A549 (cell line): ENCODE measurements around the gene MYEF2. TPM values are rescaled to one million over a fixed set of nuclear protein-coding genes. Genes with fewer than 3 reads are reported as not detected.

ENCODE experiments used
- ATAC-seq, 2 experiments: fragments of 200-7000 bp in 1 of 2; fragments of >200 bp in 1 of 2; cut with Nextera tagmentation in 1 of 2; cut with Tn5 transposase in 1 of 2; 3 replicates each; pipeline versions ENCODE4 v1.8.0 to v1.9.1; 2018 to 2020; ENCODE audit warnings: mild to moderate bottlenecking in 1 of 2, moderate library complexity in 1 of 2
- CTCF ChIA-PET: fragments of 300-600 bp; sonication (Branson Sonifier 250); formaldehyde crosslinking; extraction: SDS; loops from one replicate; lab custom pipeline; 2021; ENCODE audit warnings: antibody characterized with exemption, inconsistent platforms; lab: Yijun Ruan, JAX
- POLR2A ChIA-PET: fragments of 350-600 bp; formaldehyde crosslinking; extraction: SDS; loops from one replicate; lab custom pipeline; 2021; ENCODE audit warnings: antibody characterized with exemption, inconsistent platforms; lab: Yijun Ruan, JAX
- DNase-seq, 2 experiments: peaks; one replicate each; pipeline versions ENCODE4 v3.0.0 to v3.0.0-alpha.2; 2011 to 2016; ENCODE audit warnings: low read depth in 1 of 2, low spot score in 1 of 2
- FAIRE-seq: peaks from 2 replicates; lab custom pipeline; 2011; peaks lifted over from hg19 to GRCh38; lab: Jason Lieb, UNC
- H3K27ac ChIP-seq, 2 experiments: fragments of >200 bp; sonication (Bioruptor Twin); formaldehyde crosslinking; 3 replicates each; pipeline ENCODE4 v1.5.1; 2016 to 2017
- H3K4me1 ChIP-seq: fragments of >200 bp; sonication (Bioruptor Twin); formaldehyde crosslinking; 3 replicates; pipeline ENCODE4 v1.6.1; 2016
- H3K4me2 ChIP-seq: fragments of >200 bp; sonication (Bioruptor Twin); formaldehyde crosslinking; 3 replicates; pipeline ENCODE4 v1.6.1; 2016
- H3K4me3 ChIP-seq: fragments of >200 bp; sonication (Bioruptor Twin); formaldehyde crosslinking; 3 replicates; pipeline ENCODE4 v1.5.1; 2016
- H3K9me3 ChIP-seq: fragments of >200 bp; sonication (Bioruptor Twin); formaldehyde crosslinking; 3 replicates; pipeline ENCODE4 v1.6.1; 2016
- BHLHE40 ChIP-seq: IDR thresholded peaks from 2 replicates; pipeline ENCODE4 v1.6.1; 2012; ENCODE audit warnings: low read depth, low read length, inconsistent platforms
- CBX8 ChIP-seq: fragments of 200-600 bp; sonication (generic); IDR thresholded peaks from 2 replicates; pipeline ENCODE4 v1.6.1; 2016
- CEBPB ChIP-seq, 2 experiments: fragments of >200 bp in 1 of 2; sonication (Bioruptor Twin) in 1 of 2; formaldehyde crosslinking in 1 of 2; IDR thresholded peaks; 2 replicates each; pipeline ENCODE4 v1.6.1; 2012 to 2016
- CHD4 ChIP-seq: fragments of 200-600 bp; sonication (generic); IDR thresholded peaks from 2 replicates; pipeline ENCODE4 v1.6.1; 2016; ENCODE audit warnings: antibody characterized with exemption, mild to moderate bottlenecking, borderline replicate concordance
- FOSB ChIP-seq: fragments of 250-450 bp; sonication (Bioruptor Pico); IDR thresholded peaks from 2 replicates; pipeline ENCODE4 v1.5.0; 2020; ENCODE audit warnings: mild to moderate bottlenecking, moderate library complexity
- HOXA7 ChIP-seq: fragments of 250-450 bp; sonication (Bioruptor Pico); IDR thresholded peaks from 2 replicates; pipeline ENCODE4 v1.5.0; 2020; ENCODE audit warnings: mild to moderate bottlenecking, moderate library complexity
- HOXB13 ChIP-seq: fragments of 250-450 bp; sonication (Bioruptor Pico); IDR thresholded peaks from 2 replicates; pipeline ENCODE4 v1.5.0; 2020; ENCODE audit warnings: low read depth, mild to moderate bottlenecking, moderate library complexity
- HOXB5 ChIP-seq: fragments of 250-450 bp; sonication (Bioruptor Pico); IDR thresholded peaks from 2 replicates; pipeline ENCODE4 v1.5.0; 2020; ENCODE audit warnings: mild to moderate bottlenecking, moderate library complexity
- JUNB ChIP-seq: fragments of >200 bp; sonication (Bioruptor Twin); formaldehyde crosslinking; IDR thresholded peaks from 2 replicates; pipeline ENCODE4 v1.6.1; 2016
- MAFK ChIP-seq: fragments of 450-650 bp; IDR thresholded peaks from 2 replicates; pipeline ENCODE4 v1.6.1; 2014; ENCODE audit not compliant: partially characterized antibody
- MYC ChIP-seq: IDR thresholded peaks from 2 replicates; pipeline ENCODE4 v1.6.1; 2012; ENCODE audit warnings: mild to moderate bottlenecking, inconsistent platforms, low read length, improper control_type of control experiment, borderline replicate concordance
- NFE2L2 ChIP-seq: fragments of 150-350 bp; conservative IDR thresholded peaks from 2 replicates; pipeline ENCODE4 v1.6.1; 2014; ENCODE audit warnings: low read length
- NR3C1 ChIP-seq: fragments of >200 bp; sonication (Bioruptor Twin); formaldehyde crosslinking; IDR thresholded peaks from 3 replicates; pipeline ENCODE4 v1.6.1; 2017
- RAD21 ChIP-seq, 2 experiments: fragments of >200 bp in 1 of 2; sonication (Bioruptor Twin) in 1 of 2; formaldehyde crosslinking in 1 of 2; IDR thresholded peaks in 1 of 2; conservative IDR thresholded peaks in 1 of 2; 2 replicates in 1 of 2; 3 replicates in 1 of 2; pipeline ENCODE4 v1.6.1; 2012 to 2018; ENCODE audit warnings: inconsistent platforms in 1 of 2
- RARB ChIP-seq: fragments of 250-450 bp; sonication (Bioruptor Pico); IDR thresholded peaks from 2 replicates; pipeline ENCODE4 v1.8.0; 2021; ENCODE audit warnings: mild to moderate bottlenecking, moderate library complexity
- RCOR1 ChIP-seq: fragments of 150-350 bp; IDR thresholded peaks from 2 replicates; pipeline ENCODE4 v1.6.1; 2014; ENCODE audit warnings: antibody characterized with exemption, low read length, low read depth
- SMC3 ChIP-seq: fragments of >200 bp; sonication (Bioruptor Twin); formaldehyde crosslinking; IDR thresholded peaks from 3 replicates; pipeline ENCODE4 v1.6.1; 2018; ENCODE audit warnings: inconsistent platforms
- SREBF2 ChIP-seq: fragments of 450-650 bp; IDR thresholded peaks from 2 replicates; pipeline ENCODE4 v1.6.1; 2014; ENCODE audit warnings: mild to moderate bottlenecking, moderate library complexity
- TFCP2L1 ChIP-seq: fragments of 250-450 bp; sonication (Bioruptor Pico); IDR thresholded peaks from 2 replicates; pipeline ENCODE4 v1.5.0; 2021; ENCODE audit warnings: mild to moderate bottlenecking
- WGBS: methylation state at CpG from one replicate; pipeline ENCODE4 v1.1.6; 2017; ENCODE audit errors: missing lambda C conversion rate; 5-methylcytosine and 5-hydroxymethylcytosine counted together
- polyA plus RNA-seq, 4 experiments: library from polyadenylated mRNA; depleted of rRNA in 3 of 4; stranded (reverse); fragments of >200 nt; fragmentation: RNase III in 1 of 4; extraction: RNeasy Plus Mini Kit Qiagen cat#74134 plus additional on column Dnase treatment in 1 of 4; gene quantifications; 2 replicates in 3 of 4; 3 replicates in 1 of 4; pipeline ENCODE4 v1.2.3, GENCODE V29; 2011 to 2017
- TF ChIP-seq, protein P1 (sequence below): fragments of 200-600 bp; sonication (generic); IDR thresholded peaks from 2 replicates; pipeline ENCODE4 v1.6.1; 2016; ENCODE audit warnings: antibody characterized with exemption, mild to moderate bottlenecking, moderate library complexity
- TF ChIP-seq, protein P2 (sequence below): fragments of >200 bp; sonication (Bioruptor Twin); formaldehyde crosslinking; IDR thresholded peaks from 3 replicates; pipeline ENCODE4 v1.5.1; 2016
- TF ChIP-seq, protein P3 (sequence below): fragments of 150-350 bp; IDR thresholded peaks from 2 replicates; pipeline ENCODE4 v1.6.1; 2014; ENCODE audit warnings: low read depth, mild to moderate bottlenecking, low read length
- TF ChIP-seq, protein P4 (sequence below): IDR thresholded peaks from 2 replicates; pipeline ENCODE4 v1.6.1; 2012
- TF ChIP-seq, protein P5 (sequence below): fragments of 250-450 bp; sonication (Bioruptor Pico); IDR thresholded peaks from 2 replicates; pipeline ENCODE4 v1.5.0; 2020; ENCODE audit warnings: low read depth, mild to moderate bottlenecking, moderate library complexity
- TF ChIP-seq, protein P6 (sequence below): fragments of >200 bp; sonication (Bioruptor Twin); formaldehyde crosslinking; IDR thresholded peaks from 2 replicates; pipeline ENCODE4 v1.6.1; 2016
- TF ChIP-seq, protein P7 (sequence below): fragments of 250-450 bp; sonication (Bioruptor Pico); IDR thresholded peaks from 2 replicates; pipeline ENCODE4 v1.5.0; 2021; ENCODE audit warnings: mild to moderate bottlenecking, moderate library complexity, borderline replicate concordance

Gene MYEF2
- polyA plus RNA-seq, 2 of the 4 experiments (the other 2 are of a cell fraction), result 50.0 to 56.1 TPM

DNA sequence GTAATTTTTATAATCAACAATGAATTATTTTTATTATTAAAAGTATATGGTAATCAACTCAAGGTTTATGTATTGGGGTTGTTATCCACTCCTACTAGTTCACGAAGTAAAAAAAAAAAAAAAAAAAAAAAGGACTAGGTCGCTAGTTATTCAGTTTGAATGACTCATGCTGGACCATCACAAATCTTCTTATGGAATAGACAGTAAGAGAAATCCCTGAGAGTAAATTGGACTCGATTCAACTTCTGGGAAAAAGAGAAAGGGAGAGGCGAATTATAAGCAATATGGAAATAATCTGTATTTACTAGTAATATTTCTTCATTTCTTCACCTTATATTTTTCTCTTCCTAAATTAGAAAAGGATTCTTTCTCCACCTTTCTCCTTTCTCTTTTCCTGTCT is 2.0 kb downstream of the MYEF2 start (continued):
- TF ChIP-seq, protein P1, sequence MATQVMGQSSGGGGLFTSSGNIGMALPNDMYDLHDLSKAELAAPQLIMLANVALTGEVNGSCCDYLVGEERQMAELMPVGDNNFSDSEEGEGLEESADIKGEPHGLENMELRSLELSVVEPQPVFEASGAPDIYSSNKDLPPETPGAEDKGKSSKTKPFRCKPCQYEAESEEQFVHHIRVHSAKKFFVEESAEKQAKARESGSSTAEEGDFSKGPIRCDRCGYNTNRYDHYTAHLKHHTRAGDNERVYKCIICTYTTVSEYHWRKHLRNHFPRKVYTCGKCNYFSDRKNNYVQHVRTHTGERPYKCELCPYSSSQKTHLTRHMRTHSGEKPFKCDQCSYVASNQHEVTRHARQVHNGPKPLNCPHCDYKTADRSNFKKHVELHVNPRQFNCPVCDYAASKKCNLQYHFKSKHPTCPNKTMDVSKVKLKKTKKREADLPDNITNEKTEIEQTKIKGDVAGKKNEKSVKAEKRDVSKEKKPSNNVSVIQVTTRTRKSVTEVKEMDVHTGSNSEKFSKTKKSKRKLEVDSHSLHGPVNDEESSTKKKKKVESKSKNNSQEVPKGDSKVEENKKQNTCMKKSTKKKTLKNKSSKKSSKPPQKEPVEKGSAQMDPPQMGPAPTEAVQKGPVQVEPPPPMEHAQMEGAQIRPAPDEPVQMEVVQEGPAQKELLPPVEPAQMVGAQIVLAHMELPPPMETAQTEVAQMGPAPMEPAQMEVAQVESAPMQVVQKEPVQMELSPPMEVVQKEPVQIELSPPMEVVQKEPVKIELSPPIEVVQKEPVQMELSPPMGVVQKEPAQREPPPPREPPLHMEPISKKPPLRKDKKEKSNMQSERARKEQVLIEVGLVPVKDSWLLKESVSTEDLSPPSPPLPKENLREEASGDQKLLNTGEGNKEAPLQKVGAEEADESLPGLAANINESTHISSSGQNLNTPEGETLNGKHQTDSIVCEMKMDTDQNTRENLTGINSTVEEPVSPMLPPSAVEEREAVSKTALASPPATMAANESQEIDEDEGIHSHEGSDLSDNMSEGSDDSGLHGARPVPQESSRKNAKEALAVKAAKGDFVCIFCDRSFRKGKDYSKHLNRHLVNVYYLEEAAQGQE, result no peak
- no peak for TF ChIP-seq CBX8
- no peak for TF ChIP-seq RAD21 (conservative IDR thresholded peaks at IDR 0.05 in 1 of 2, IDR thresholded peaks at IDR 0.05 in 1 of 2)
- TF ChIP-seq SMC3, result no peak
- TF ChIP-seq, protein P2, sequence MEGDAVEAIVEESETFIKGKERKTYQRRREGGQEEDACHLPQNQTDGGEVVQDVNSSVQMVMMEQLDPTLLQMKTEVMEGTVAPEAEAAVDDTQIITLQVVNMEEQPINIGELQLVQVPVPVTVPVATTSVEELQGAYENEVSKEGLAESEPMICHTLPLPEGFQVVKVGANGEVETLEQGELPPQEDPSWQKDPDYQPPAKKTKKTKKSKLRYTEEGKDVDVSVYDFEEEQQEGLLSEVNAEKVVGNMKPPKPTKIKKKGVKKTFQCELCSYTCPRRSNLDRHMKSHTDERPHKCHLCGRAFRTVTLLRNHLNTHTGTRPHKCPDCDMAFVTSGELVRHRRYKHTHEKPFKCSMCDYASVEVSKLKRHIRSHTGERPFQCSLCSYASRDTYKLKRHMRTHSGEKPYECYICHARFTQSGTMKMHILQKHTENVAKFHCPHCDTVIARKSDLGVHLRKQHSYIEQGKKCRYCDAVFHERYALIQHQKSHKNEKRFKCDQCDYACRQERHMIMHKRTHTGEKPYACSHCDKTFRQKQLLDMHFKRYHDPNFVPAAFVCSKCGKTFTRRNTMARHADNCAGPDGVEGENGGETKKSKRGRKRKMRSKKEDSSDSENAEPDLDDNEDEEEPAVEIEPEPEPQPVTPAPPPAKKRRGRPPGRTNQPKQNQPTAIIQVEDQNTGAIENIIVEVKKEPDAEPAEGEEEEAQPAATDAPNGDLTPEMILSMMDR, result no peak
- TF ChIP-seq HOXA7, result no peak
- TF ChIP-seq HOXB5 (CRISPR knock-in tag), result no peak
- no peak for TF ChIP-seq TFCP2L1
- TF ChIP-seq MYC, result no peak
- no peak for TF ChIP-seq JUNB
- TF ChIP-seq, protein P3, sequence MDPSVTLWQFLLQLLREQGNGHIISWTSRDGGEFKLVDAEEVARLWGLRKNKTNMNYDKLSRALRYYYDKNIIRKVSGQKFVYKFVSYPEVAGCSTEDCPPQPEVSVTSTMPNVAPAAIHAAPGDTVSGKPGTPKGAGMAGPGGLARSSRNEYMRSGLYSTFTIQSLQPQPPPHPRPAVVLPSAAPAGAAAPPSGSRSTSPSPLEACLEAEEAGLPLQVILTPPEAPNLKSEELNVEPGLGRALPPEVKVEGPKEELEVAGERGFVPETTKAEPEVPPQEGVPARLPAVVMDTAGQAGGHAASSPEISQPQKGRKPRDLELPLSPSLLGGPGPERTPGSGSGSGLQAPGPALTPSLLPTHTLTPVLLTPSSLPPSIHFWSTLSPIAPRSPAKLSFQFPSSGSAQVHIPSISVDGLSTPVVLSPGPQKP, result no peak
- no peak for TF ChIP-seq CEBPB (IDR thresholded peaks at IDR 0.05)
- no peak for TF ChIP-seq HOXB13 (CRISPR knock-in tag)

DNA sequence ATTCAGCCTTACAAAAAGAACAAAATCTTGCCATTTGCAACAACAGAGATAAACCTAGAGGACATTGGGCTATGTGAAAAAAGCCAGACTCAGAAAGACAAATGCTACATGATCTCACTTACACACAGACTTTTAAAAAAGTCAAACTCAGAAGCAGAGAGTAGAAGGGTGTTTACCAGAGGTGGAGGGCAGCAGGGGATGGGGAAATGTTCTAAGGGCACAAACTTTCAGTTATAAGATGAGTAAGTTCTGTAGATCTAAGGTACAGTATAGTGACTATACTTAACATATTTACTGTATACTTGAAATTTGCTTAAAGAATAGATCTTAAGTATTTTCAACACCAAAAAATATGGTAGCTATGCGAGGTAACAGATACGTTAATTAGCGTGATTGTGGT is 3.0 kb downstream of the MYEF2 start:
- no peak overlapping the region for H3K27ac ChIP-seq
- WGBS, result 89% methylated on average over 3 of the region's 3 CpGs
- CTCF ChIA-PET, result no interaction called here
- no peaks in the 10 kb centered on the region for H3K9me3 ChIP-seq
- no peak for DNase-seq
- no peak for ATAC-seq
- POLR2A ChIA-PET, result no interaction called here
- no peak overlapping the region for H3K4me3 ChIP-seq
- no peak overlapping the region for H3K4me2 ChIP-seq
- TF ChIP-seq RAD21 (conservative IDR thresholded peaks at IDR 0.05 in 1 of 2, IDR thresholded peaks at IDR 0.05 in 1 of 2), result no peak
- TF ChIP-seq, all 56 proteins: peak for 0
- peaks cover 11% of the 10 kb centered on the region; the same call in 2 of the 3 replicates for H3K4me1 ChIP-seq
- no peak for FAIRE-seq

DNA sequence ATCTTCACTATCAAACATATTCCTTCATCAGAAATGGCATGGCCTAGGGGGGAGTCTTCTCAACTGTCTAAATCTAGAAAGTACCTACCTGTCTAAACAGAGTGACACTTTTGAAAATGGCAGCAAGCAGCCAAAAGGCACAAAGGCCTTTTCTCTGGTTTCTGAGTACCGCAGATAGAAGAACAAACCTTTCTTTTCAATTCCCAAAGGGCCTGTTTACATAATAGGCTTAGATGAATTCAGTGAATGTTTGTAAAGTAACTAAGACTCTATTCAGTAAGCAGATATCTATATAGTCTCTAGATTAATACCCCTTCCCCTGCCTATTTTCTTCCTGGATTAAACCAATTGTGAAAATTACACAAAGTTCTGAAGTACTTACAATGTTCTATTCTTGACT is 7.1 kb downstream of the MYEF2 start:
- CTCF ChIA-PET, result no interaction called here
- no peak for TF ChIP-seq RARB (CRISPR knock-in tag)
- TF ChIP-seq NFE2L2, result no peak
- no peak for TF ChIP-seq CHD4
- no peak for TF ChIP-seq RCOR1
- TF ChIP-seq, protein P4, sequence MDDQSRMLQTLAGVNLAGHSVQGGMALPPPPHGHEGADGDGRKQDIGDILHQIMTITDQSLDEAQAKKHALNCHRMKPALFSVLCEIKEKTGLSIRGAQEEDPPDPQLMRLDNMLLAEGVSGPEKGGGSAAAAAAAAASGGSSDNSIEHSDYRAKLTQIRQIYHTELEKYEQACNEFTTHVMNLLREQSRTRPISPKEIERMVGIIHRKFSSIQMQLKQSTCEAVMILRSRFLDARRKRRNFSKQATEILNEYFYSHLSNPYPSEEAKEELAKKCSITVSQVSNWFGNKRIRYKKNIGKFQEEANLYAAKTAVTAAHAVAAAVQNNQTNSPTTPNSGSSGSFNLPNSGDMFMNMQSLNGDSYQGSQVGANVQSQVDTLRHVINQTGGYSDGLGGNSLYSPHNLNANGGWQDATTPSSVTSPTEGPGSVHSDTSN, result no peak
- TF ChIP-seq, protein P5, sequence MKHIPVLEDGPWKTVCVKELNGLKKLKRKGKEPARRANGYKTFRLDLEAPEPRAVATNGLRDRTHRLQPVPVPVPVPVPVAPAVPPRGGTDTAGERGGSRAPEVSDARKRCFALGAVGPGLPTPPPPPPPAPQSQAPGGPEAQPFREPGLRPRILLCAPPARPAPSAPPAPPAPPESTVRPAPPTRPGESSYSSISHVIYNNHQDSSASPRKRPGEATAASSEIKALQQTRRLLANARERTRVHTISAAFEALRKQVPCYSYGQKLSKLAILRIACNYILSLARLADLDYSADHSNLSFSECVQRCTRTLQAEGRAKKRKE (CRISPR knock-in tag), result no peak
- TF ChIP-seq, protein P6, sequence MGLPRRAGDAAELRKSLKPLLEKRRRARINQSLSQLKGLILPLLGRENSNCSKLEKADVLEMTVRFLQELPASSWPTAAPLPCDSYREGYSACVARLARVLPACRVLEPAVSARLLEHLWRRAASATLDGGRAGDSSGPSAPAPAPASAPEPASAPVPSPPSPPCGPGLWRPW, result no peak
- no peak for TF ChIP-seq HOXA7
- TF ChIP-seq BHLHE40, result no peak
- TF ChIP-seq SREBF2, result no peak
- no peak for TF ChIP-seq NR3C1
- no peak for TF ChIP-seq FOSB (CRISPR knock-in tag)
- no peak for TF ChIP-seq MAFK
- TF ChIP-seq, protein P7, sequence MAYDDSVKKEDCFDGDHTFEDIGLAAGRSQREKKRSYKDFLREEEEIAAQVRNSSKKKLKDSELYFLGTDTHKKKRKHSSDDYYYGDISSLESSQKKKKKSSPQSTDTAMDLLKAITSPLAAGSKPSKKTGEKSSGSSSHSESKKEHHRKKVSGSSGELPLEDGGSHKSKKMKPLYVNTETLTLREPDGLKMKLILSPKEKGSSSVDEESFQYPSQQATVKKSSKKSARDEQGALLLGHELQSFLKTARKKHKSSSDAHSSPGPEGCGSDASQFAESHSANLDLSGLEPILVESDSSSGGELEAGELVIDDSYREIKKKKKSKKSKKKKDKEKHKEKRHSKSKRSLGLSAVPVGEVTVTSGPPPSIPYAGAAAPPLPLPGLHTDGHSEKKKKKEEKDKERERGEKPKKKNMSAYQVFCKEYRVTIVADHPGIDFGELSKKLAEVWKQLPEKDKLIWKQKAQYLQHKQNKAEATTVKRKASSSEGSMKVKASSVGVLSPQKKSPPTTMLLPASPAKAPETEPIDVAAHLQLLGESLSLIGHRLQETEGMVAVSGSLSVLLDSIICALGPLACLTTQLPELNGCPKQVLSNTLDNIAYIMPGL (CRISPR knock-in tag), result no peak

More for the DNA sequence above, 7.1 kb downstream of the MYEF2 start:
- FAIRE-seq (no peak), DNase-seq (no peak), ATAC-seq (no peak)
- POLR2A ChIA-PET, result no interaction called here
- WGBS, result 88% methylated on average over 1 of the region's 1 CpG
- no peak overlapping the region for H3K4me3 ChIP-seq
- peaks cover 4% of the 10 kb centered on the region; the same call in 1 of the 3 replicates for H3K4me1 ChIP-seq
- H3K4me2 ChIP-seq, result no peak overlapping the region
- H3K9me3 ChIP-seq, result no peaks in the 10 kb centered on the region
- H3K27ac ChIP-seq, result no peak overlapping the region
